Endothelial cell of umbilical vein (primary cell): ENCODE results near the gene CAP2. TPM values are rescaled to one million over a fixed set of nuclear protein-coding genes. Genes with fewer than 3 reads are reported as not detected.

Experiments used
- BruUV-seq: library from RNA; stranded (reverse); fragments of 400-500 nt; replicated peaks from 2 replicates; lab custom pipeline; 2021; lab: Mats Ljungman, UMichigan
- CTCF ChIA-PET: fragments of 300-600, 350-600 bp; sonication (Branson Sonifier 250); formaldehyde crosslinking; loops from one replicate; lab custom pipeline; 2021; ENCODE audit warnings: antibody characterized with exemption, inconsistent platforms; lab: Charles Lee
- POLR2A ChIA-PET: fragments of 300-600, 350-600 bp; sonication (Branson Sonifier 250); formaldehyde crosslinking; loops from one replicate; lab custom pipeline; 2021; ENCODE audit warnings: antibody characterized with exemption, inconsistent platforms; lab: Charles Lee
- DNase-seq: peaks from one replicate; pipeline ENCODE4 v3.0.0-alpha.2; 2011; ENCODE audit warnings: low read depth, low spot score
- FAIRE-seq: peaks from 2 replicates; lab custom pipeline; 2011; peaks lifted over from hg19 to GRCh38; lab: Jason Lieb, UNC
- H2AFZ ChIP-seq: 2 replicates; pipeline ENCODE4 v1.6.0; 2012; ENCODE audit warnings: low read depth, low read length, control low read depth, inconsistent platforms
- H3K27ac ChIP-seq: 2 replicates; pipeline ENCODE4 v1.5.1; 2011; ENCODE audit warnings: low read depth, mild to moderate bottlenecking, control low read depth, low read length, moderate library complexity; ENCODE audit not compliant: insufficient read depth
- H3K27me3 ChIP-seq, 2 experiments: 2 replicates each; pipeline versions ENCODE4 v1.6.0 to v1.6.1; 2011; ENCODE audit warnings: low read length in 2 of 2, mixed read lengths in 1 of 2; ENCODE audit not compliant: control insufficient read depth in 2 of 2, insufficient read depth in 2 of 2
- H3K36me3 ChIP-seq, 2 experiments: 2 replicates in 1 of 2; 3 replicates in 1 of 2; pipeline ENCODE4 v1.5.1; 2011; ENCODE audit warnings: low read length in 2 of 2, mild to moderate bottlenecking in 1 of 2, moderate library complexity in 1 of 2; ENCODE audit not compliant: control insufficient read depth in 2 of 2, insufficient read depth in 2 of 2; ENCODE audit errors: extremely low read depth in 1 of 2
- H3K4me1 ChIP-seq: 3 replicates; pipeline ENCODE4 v1.5.1; 2011; ENCODE audit warnings: mild to moderate bottlenecking, low read length; ENCODE audit not compliant: control insufficient read depth, insufficient read depth; ENCODE audit errors: extremely low read depth
- H3K4me2 ChIP-seq: 2 replicates; pipeline ENCODE4 v1.6.1; 2011; ENCODE audit warnings: low read length, control low read depth, mixed read lengths; ENCODE audit not compliant: insufficient read depth
- H3K4me3 ChIP-seq, 3 experiments: fragments of 200-600 bp in 1 of 3; sonication (generic), shearing (Covaris generic) in 1 of 3; replicated peaks in 1 of 3; 2 replicates each; pipeline ENCODE4 v1.5.1; 2011 to 2016; ENCODE audit warnings: control low read depth in 3 of 3, low read length in 3 of 3, mild to moderate bottlenecking in 2 of 3, inconsistent platforms in 1 of 3, low read depth in 1 of 3, moderate library complexity in 1 of 3; ENCODE audit not compliant: insufficient read depth in 1 of 3
- H3K79me2 ChIP-seq: 2 replicates; pipeline ENCODE4 v1.6.0; 2012; ENCODE audit warnings: low read length, inconsistent platforms; ENCODE audit not compliant: control insufficient read depth, insufficient read depth
- H3K9ac ChIP-seq: replicated peaks from 2 replicates; pipeline ENCODE3; 2011; ENCODE audit warnings: low read length, control low read depth; ENCODE audit not compliant: insufficient read depth; ENCODE audit errors: extremely low read depth
- H3K9me1 ChIP-seq: replicated peaks from 3 replicates; pipeline ENCODE4 v1.6.0; 2011; ENCODE audit warnings: mild to moderate bottlenecking, low read length; ENCODE audit not compliant: control insufficient read depth, insufficient read depth; ENCODE audit errors: extremely low read depth
- H3K9me3 ChIP-seq: replicated peaks from 2 replicates; pipeline ENCODE4 v1.5.1; 2012; ENCODE audit warnings: low read length, inconsistent platforms; ENCODE audit not compliant: control insufficient read depth, insufficient read depth
- H4K20me1 ChIP-seq: replicated peaks from 2 replicates; pipeline ENCODE3; 2011; ENCODE audit warnings: mild to moderate bottlenecking, low read length; ENCODE audit not compliant: control insufficient read depth, insufficient read depth; ENCODE audit errors: extremely low read depth
- CTCF ChIP-seq, 2 donors: IDR thresholded peaks; 1 replicate in 1 of 2; 2 replicates in 1 of 2; pipeline ENCODE4 v1.5.1; 2011; ENCODE audit warnings: low read length in 2 of 2, mild to moderate bottlenecking in 2 of 2, moderate library complexity in 2 of 2, control low read depth in 1 of 2, inconsistent platforms in 1 of 2, low read depth in 1 of 2; ENCODE audit not compliant: insufficient read depth in 1 of 2; ENCODE audit errors: extremely low read depth in 1 of 2
- EZH2 ChIP-seq: IDR thresholded peaks from 2 replicates; pipeline ENCODE4 v1.6.1; 2012; ENCODE audit warnings: borderline replicate concordance, low read depth, mild to moderate bottlenecking, moderate library complexity, low read length, inconsistent platforms; ENCODE audit not compliant: severe bottlenecking
- FOS ChIP-seq: IDR thresholded peaks from 2 replicates; pipeline ENCODE4 v1.6.1; 2011; ENCODE audit warnings: mild to moderate bottlenecking, low read length, moderate library complexity, borderline replicate concordance; ENCODE audit not compliant: insufficient read depth
- GATA2 ChIP-seq: IDR thresholded peaks from 2 replicates; pipeline ENCODE4 v1.7.0; 2011; ENCODE audit warnings: low read depth, mild to moderate bottlenecking, moderate library complexity, mixed read lengths, low read length; ENCODE audit not compliant: insufficient read length, insufficient read depth
- JUN ChIP-seq: IDR thresholded peaks from 2 replicates; pipeline ENCODE4 v1.6.1; 2011; ENCODE audit warnings: borderline replicate concordance, low read depth; ENCODE audit not compliant: insufficient read length, insufficient read depth
- MAX ChIP-seq: IDR thresholded peaks from 2 replicates; pipeline ENCODE4 v1.6.1; 2011; ENCODE audit not compliant: insufficient read depth, insufficient read length
- MYC ChIP-seq: IDR thresholded peaks from one replicate; pipeline ENCODE4 v1.6.1; 2011; ENCODE audit warnings: mild to moderate bottlenecking, low read depth, low read length
- POLR2A ChIP-seq: IDR thresholded peaks from 2 replicates; pipeline ENCODE4 v1.6.1; 2012; ENCODE audit warnings: low read depth, mild to moderate bottlenecking, control low read depth, low read length
- POLR2AphosphoS5 ChIP-seq: IDR thresholded peaks from 2 replicates; pipeline ENCODE4 v1.6.1; 2012; ENCODE audit warnings: low read depth, mild to moderate bottlenecking, control low read depth, low read length, moderate library complexity; ENCODE audit not compliant: insufficient read depth
- dilution Hi-C: fragments of 300-500 bp; cut with MboI; formaldehyde crosslinking; loops from one replicate; pipeline ENCODE4 v1.15.0; 2019; ENCODE audit warnings: low sequenced_read_pairs; ENCODE audit not compliant: extremely low pct_ligation_motif_present
- intact Hi-C: fragments of 100-400 bp; cut with micrococcal nuclease; formaldehyde crosslinking; loops from one replicate; pipeline ENCODE4 v1.10.0; 2022
- polyA plus RNA-seq, 4 experiments: library from polyadenylated mRNA; depleted of rRNA in 3 of 4; stranded (reverse) in 3 of 4; unstranded in 1 of 4; fragments of >200 nt; gene quantifications; 2 replicates each; pipeline versions ENCODE4 v1.2.1 to v1.2.3, GENCODE V29; 2011 to 2012; ENCODE audit warnings: missing spikeins in 1 of 4
- total RNA-seq: library from RNA; stranded (reverse); gene quantifications from 2 replicates; pipeline ENCODE4 v1.2.3, GENCODE V29; 2021

The CAP2 gene
- total and polyA plus RNA-seq, 2 donors (not counting 3 experiments of a cell fraction or from before 2014, with no cell fraction given): 12.2 to 21.3 TPM

GRCh38 chr6:17527076-17527475 lies 133.7 kb downstream of the CAP2 start:
- Histone ChIP-seq H3K4me1 (no peaks in the 10 kb centered on the region), H3K36me3 (no peaks in the 10 kb centered on the region), H3K4me3 (no peak overlapping the region), H3K4me2 (no peak overlapping the region), H3K9me3 (no peaks in the 10 kb centered on the region), H4K20me1 (no peaks in the 10 kb centered on the region), H3K27ac (no peak overlapping the region), H2AFZ (no peak overlapping the region), H3K79me2 (no peaks in the 10 kb centered on the region), H3K27me3 (no peaks in the 10 kb centered on the region), H3K9ac (no peak overlapping the region), H3K9me1 (no peaks in the 10 kb centered on the region)
- FAIRE-seq (no peak), DNase-seq (no peak)
- intact Hi-C loops (no loop called here), dilution Hi-C loops (no loop called here)
- BruUV-seq: no TSS peak
- TF ChIP-seq MYC (no peak), POLR2A (no peak), EZH2 (no peak), MAX (no peak), GATA2 (no peak), CTCF (IDR thresholded peaks at IDR 0.05; ENCODE audit: extremely low read depth in 1 of 2, insufficient read depth in 1 of 2, low read depth in 1 of 2, low read length in 2 of 2) (no peak), JUN (no peak), FOS (no peak), POLR2AphosphoS5 (no peak)
- POLR2A ChIA-PET: no interaction called here
- CTCF ChIA-PET: no interaction called here
